RPMI7951 (cell line): ENCODE results near the gene ISCA2. TPM values are rescaled to one million over a fixed set of nuclear protein-coding genes. Genes with fewer than 3 reads are reported as not detected.
"Not testable (repeated sequence)": the region's sequence is repeated elsewhere in the genome, so short reads cannot be mapped to it uniquely, and the experiment has no call there.

Source experiments
- DNase-seq: peaks from one replicate; pipeline ENCODE4 v3.0.0-alpha.2; 2012; ENCODE audit warnings: low read depth
- total RNA-seq: library from RNA; depleted of rRNA; stranded (reverse); fragments of >200 nt; shearing (Covaris generic); gene quantifications from 2 replicates; pipeline ENCODE4 v1.2.3, GENCODE V29; 2014; rRNA removed

The ISCA2 gene
- total RNA-seq, 1 experiment from 2014 or later, result 32.4 TPM

GRCh38 chr14:74528406-74528805 is 34.8 kb downstream of the ISCA2 start:
- DNase-seq, result no peak

DNA sequence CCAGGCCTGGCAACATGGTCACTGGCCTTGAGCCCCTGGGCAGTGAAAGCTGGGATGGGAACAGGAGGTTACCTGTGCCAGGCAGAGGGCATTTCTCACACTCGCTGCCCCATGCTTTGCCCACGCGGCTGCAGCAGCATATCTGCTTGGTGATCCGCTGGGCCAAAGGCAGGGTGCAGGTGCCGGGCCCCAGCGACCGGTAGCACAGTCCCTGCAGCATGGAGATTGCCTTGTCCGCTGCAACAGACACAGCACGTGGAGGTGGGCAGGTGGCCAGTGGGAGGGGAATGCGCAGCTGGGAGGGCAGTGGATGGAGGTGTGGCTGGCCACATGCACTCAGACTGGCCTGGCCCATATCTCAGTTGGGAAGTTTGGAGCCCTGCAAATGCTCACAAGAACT is 35.3 kb downstream of the ISCA2 start:
- no peak for DNase-seq

- no peak for DNase-seq
Measured at GRCh38 chr14:74531006-74531405, 37.4 kb downstream of the ISCA2 start.

- DNase-seq, result peak; percentile 58
Measured at GRCh38 chr14:74531467-74531866, 37.9 kb downstream of the ISCA2 start.

DNA sequence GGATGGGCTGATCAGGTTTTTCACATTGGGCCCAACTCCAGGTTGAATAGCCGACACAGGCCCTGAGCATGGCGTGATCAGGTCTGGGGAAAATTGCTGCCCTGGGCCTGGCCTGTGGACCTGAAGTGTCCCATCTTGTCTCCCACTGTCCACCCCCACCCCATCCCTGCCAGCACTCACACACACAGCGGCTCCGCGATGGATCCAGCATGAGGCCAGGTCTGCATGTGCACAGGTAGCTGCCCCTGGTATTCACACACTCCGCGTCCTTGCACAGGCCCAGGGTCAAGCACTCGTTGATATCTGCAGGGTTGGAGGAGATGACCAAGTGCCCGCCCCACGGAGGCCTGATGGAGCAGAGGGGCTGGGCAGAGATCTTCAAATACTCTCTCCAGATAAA is 38.7 kb downstream of the ISCA2 start:
- no peak for DNase-seq

GRCh38 chr14:74533576-74533975 is 40.0 kb downstream of the ISCA2 start:
- DNase-seq, result no peak

DNA sequence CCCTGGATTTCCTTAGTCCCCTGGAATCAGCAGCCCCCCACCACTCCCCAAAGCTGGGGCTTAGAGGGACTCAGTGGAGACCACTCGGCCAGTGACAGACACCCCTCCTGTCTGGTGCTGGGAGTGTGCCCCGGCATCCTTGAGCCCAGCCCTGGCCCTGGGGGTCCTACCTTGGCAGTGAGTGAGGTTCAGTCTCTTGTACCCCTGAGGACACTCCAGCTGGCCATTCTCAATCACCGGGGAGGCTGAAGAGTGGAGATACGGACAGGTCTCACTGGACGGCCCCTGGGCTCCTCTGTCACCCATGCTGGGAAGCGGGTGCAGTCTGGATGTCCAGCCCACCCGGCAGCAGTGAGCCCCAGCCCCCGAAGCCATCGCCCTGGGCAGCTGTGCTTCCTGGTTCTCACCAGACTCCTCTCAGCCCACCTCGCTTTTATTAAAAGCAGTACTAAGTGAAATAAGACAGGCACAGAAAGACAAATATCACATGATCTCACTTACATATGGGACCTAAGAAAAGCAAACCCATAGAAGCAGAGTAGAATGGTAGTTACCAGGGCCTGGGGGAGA is 42.3 kb downstream of the ISCA2 start:
- DNase-seq, result no peak

DNA sequence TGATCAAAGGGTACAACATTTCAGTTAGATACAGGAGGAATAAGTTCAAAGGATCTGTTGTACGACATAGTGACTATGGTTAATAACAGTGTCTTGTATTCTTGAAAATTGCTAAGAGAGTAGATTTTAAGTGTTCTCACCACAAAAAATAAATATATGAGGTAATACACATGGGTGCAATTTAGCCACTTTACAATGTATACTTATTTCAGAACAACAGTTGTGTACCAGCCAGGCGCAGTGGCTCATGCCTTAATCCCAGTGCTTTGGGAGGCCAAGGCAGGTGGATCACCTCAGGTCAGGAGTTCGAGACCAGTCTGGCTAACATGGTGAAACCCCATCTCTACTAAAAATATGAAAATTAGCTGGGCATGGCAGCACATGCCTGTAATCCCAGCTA is 42.8 kb downstream of the ISCA2 start:
- DNase-seq, result not testable (repeated sequence)

GRCh38 chr14:74538411-74539391 is 45.1 kb downstream of the ISCA2 start:
- DNase-seq, result no peak

DNA sequence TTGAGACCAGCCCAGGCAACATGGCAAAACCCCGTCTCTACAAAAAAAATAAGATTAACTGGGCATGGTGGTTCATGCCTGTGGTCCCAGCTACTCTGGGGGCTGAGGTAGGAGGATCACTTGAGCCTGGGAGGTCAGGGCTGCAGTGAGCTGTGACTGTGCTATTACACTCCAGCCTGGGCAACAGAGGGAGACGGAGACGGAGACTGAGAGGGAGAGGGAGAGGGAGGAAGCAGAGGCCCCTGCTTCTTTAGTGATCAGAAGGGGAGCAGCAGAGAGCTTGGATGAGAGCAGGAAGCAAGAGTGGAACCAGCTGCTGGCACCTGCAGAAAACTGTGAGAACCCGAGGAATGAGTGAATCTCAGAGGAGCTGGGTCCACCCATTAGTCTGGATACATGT is 45.9 kb downstream of the ISCA2 start:
- DNase-seq, result no peak

DNA sequence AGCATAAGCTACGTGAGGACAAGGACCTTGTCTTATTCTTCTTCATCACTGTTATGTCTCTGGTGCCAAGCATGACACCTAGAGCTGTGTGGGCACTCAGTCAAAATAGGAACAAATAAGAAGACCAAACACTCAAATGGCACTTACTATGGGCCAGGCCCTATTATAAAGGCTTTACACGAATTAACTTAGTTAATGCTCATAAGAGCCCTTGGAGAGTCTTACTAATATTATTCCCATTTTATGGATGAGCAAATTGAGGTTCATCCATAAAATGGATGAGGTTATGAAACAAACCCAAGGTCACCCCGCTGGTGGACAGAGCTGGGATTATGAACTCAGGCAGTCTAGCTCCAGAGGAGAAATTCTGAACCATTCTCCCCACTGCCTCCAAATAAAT is 47.7 kb downstream of the ISCA2 start:
- no peak for DNase-seq

- DNase-seq, result no peak
Measured at GRCh38 chr14:74542056-74542685, 48.6 kb downstream of the ISCA2 start.

DNA sequence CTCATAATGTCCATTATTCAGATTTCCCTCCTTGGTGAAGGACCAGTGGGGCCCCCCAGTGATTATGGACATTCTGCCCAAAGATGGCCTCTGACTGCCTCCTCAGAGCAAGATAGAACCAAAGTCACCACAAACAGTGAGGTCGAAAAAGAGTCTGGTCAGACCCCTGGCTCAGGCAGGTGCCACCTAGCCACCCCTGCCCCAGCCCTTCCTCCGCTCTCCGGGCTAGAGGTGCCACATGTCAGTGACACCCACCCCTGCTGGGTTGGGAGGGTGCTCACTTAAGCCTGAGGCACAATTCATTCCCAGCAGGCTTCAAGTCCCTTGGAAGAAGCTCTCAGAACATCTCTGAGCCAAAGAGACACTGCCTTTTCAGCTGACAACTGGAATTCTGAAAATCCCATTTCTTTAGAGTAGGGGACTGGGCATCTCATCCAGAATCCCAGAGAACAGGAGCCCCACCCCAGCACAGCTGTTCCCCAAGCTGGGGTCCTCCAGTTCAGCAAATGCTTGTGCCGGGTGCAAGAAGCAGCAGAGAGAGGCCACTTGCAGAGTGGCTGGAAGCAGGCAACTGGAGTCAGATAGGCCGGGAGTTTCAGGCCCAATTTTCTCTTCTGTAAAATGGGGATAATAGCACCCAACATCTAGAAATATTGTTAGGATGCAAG is 50.3 kb downstream of the ISCA2 start:
- no peak for DNase-seq

DNA sequence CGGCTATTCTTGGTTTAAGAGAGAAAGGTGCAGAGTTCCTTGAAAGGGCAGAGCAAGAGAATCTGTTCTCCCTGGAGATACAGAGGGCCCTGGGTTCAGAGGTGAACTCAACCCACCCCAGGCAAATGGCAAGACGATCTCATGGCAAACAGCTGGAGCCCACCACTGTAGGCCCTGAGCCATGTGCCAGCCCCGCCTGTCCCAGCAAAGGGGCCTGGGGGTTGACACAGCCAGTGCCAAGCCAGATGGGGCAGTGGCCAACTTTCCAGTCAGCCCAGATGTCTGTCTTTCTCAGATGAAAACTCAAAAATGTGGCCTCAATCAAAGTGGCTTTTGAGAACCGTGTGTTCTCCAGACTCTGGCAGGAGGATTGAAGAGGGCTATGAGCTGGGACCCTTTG is 51.8 kb downstream of the ISCA2 start:
- peak; percentile 19 for DNase-seq

- no peak for DNase-seq
Measured at GRCh38 chr14:74546416-74546815, 52.9 kb downstream of the ISCA2 start.

Other genes starting within 250 kb of the ISCA2 start
- gene ABCD4, start 190.8 kb upstream of the ISCA2 start, total RNA-seq, result 15.0 and 15.2 TPM in 2 replicates
- gene VRTN, start 145.3 kb upstream of the ISCA2 start, total RNA-seq, result not detected in 2 replicates
- not detected in 2 replicates for gene SYNDIG1L, start 67.6 kb upstream of the ISCA2 start, total RNA-seq
- gene NPC2, start 460 bp upstream of the ISCA2 start, total RNA-seq, result 358 and 402 TPM in 2 replicates
- gene LTBP2, start 118.5 kb downstream of the ISCA2 start, total RNA-seq, result 22.8 and 26.0 TPM in 2 replicates
- gene AREL1, start 219.3 kb downstream of the ISCA2 start, total RNA-seq, result 17.4 and 24.0 TPM in 2 replicates
- 28.5 and 29.9 TPM in 2 replicates for gene FCF1, start 219.4 kb downstream of the ISCA2 start, total RNA-seq